ENCODE measurements around the gene OR52E2. TPM values are rescaled to one million over a fixed set of nuclear protein-coding genes. Genes with fewer than 3 reads are reported as not detected.

Gene OR52E2
- total RNA-seq, 4 donors from 2014 or later = not detected

DNA sequence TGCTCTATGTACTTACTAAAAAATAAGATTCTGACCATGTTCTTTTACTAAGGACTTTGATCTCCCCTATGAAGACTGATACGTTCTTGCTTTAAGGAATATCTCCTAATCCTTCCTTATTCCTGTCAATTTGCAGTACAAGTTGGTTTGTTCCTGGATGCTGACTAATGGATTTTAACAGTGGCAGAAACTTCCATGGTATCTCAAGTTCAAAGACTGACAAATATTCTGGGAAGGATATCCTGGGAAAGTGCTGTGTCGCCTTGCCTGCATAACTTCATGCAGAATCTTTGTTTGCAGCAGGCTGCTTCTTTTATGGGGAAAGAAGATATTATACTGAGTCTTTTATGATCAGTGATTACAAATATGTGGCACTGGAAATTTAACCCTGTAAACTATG is 21.5 kb downstream of the OR52E2 start:
- intact Hi-C loops (cut with DNase I) = no loop called here
- 65 to 69% methylated on average over 2 of the region's 2 CpGs for WGBS, 2 donors
- H3K4me1 ChIP-seq = no peaks in the 10 kb centered on the region

GRCh38 chr11:5036669-5037068 is 22.8 kb downstream of the OR52E2 start:
- no peaks in the 10 kb centered on the region for H3K36me3 ChIP-seq
- WGBS, 2 donors = 79 to 83% methylated on average over 2 of the region's 2 CpGs
- TF ChIP-seq CTCF (IDR thresholded peaks at IDR 0.05) (no peak), POLR2A (IDR thresholded peaks at IDR 0.05) (no peak)
- no peak overlapping the region for H3K4me3 ChIP-seq (replicated peaks in 1 of 3)
- H3K27ac ChIP-seq = no peak overlapping the region
- DNase-seq = no peak
- H3K4me1 ChIP-seq = no peaks in the 10 kb centered on the region
- no peaks in the 10 kb centered on the region for H3K9me3 ChIP-seq
- H3K27me3 ChIP-seq = no peaks in the 10 kb centered on the region
- intact Hi-C loops (cut with DNase I) = no loop called here

More for the DNA sequence above, 21.5 kb downstream of the OR52E2 start:
- H3K9me3 ChIP-seq = no peaks in the 10 kb centered on the region
- H3K27me3 ChIP-seq = no peaks in the 10 kb centered on the region
- no peak overlapping the region for H3K4me3 ChIP-seq (replicated peaks in 1 of 3)
- no peak for TF ChIP-seq CTCF (IDR thresholded peaks at IDR 0.05)
- no peak for TF ChIP-seq POLR2A (IDR thresholded peaks at IDR 0.05)
- no peaks in the 10 kb centered on the region for H3K36me3 ChIP-seq
- DNase-seq = no peak
- H3K27ac ChIP-seq = no peak overlapping the region

DNA sequence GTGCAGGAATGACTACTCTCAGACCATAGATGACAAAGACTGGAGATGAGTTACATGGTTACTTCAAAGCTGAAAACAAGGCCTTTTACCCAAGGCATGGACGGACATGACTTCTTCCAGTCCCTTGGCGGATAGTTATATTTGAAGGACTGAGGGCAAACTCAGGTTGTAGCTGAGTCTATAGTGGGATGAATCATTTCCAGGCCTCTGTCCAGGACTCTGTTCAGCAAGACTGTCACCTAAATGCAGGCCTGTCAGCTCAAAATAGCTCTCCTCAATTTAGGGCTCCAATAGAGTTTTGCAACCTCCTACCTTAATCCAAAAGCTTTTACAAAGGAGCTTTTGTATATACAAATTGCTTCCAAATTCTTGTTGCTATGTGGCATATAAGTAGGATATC is 37.4 kb downstream of the OR52E2 start:
- no peaks in the 10 kb centered on the region for H3K27me3 ChIP-seq
- TF ChIP-seq CTCF (IDR thresholded peaks at IDR 0.05) = no peak
- TF ChIP-seq POLR2A (IDR thresholded peaks at IDR 0.05) = no peak
- 95 to 100% methylated on average over 2 of the region's 2 CpGs for WGBS, 2 donors
- H3K36me3 ChIP-seq = no peaks in the 10 kb centered on the region
- H3K4me3 ChIP-seq (replicated peaks in 1 of 3) = no peak overlapping the region
- H3K4me1 ChIP-seq = no peaks in the 10 kb centered on the region
- intact Hi-C loops (cut with DNase I) = no loop called here
- no peaks in the 10 kb centered on the region for H3K9me3 ChIP-seq
- DNase-seq = no peak
- no peak overlapping the region for H3K27ac ChIP-seq

- Histone ChIP-seq H3K36me3 (no peaks in the 10 kb centered on the region), H3K27me3 (no peaks in the 10 kb centered on the region), H3K4me3 (replicated peaks in 1 of 3) (no peak overlapping the region), H3K4me1 (no peaks in the 10 kb centered on the region), H3K27ac (no peak overlapping the region), H3K9me3 (no peaks in the 10 kb centered on the region)
- intact Hi-C loops (cut with DNase I) = no loop called here
- TF ChIP-seq POLR2A (IDR thresholded peaks at IDR 0.05) (no peak), CTCF (IDR thresholded peaks at IDR 0.05) (no peak)
- no peak for DNase-seq
- whole genome bisulfite sequencing, 2 donors = 84 to 86% methylated on average over 1 of the region's 1 CpG
Measured at GRCh38 chr11:5013012-5013411, 46.4 kb downstream of the OR52E2 start.

- no peak overlapping the region for H3K27ac ChIP-seq
- no peaks in the 10 kb centered on the region for H3K9me3 ChIP-seq
- no peak for DNase-seq
- H3K27me3 ChIP-seq = no peaks in the 10 kb centered on the region
- TF ChIP-seq POLR2A (IDR thresholded peaks at IDR 0.05) (no peak), CTCF (IDR thresholded peaks at IDR 0.05) (no peak)
- no peak overlapping the region for H3K4me3 ChIP-seq (replicated peaks in 1 of 3)
- 82 to 83% methylated on average over 8 of the region's 8 CpGs for WGBS, 2 donors
- intact Hi-C loops (cut with DNase I) = no loop called here
- no peaks in the 10 kb centered on the region for H3K36me3 ChIP-seq
- no peaks in the 10 kb centered on the region for H3K4me1 ChIP-seq
Measured at GRCh38 chr11:5011254-5011653, 48.2 kb downstream of the OR52E2 start.

Other genes with a start within 250 kb of the OR52E2 start
- gene OR51F2, start 238.3 kb downstream of the OR52E2 start, total RNA-seq = not detected
- gene OR51S1, start 210.4 kb downstream of the OR52E2 start, total RNA-seq = under 1 TPM in 1 of 4 donors, not detected in 3; 0.27 TPM
- not detected for gene OR51T1, start 177.7 kb downstream of the OR52E2 start, total RNA-seq
- gene OR51A7, start 155.8 kb downstream of the OR52E2 start, total RNA-seq = not detected
- gene OR51G2, start 140.3 kb downstream of the OR52E2 start, total RNA-seq = not detected
- not detected for gene OR51G1, start 135.3 kb downstream of the OR52E2 start, total RNA-seq
- not detected for gene OR51A4, start 112.0 kb downstream of the OR52E2 start, total RNA-seq
- not detected for gene OR51A2, start 103.9 kb downstream of the OR52E2 start, total RNA-seq
- not detected for gene OR51L1, start 64.8 kb downstream of the OR52E2 start, total RNA-seq
- not detected for gene OR52J3, start 13.1 kb downstream of the OR52E2 start, total RNA-seq
- not detected for gene OR52E1, start 9.9 kb upstream of the OR52E2 start, total RNA-seq
- not detected for gene OR52A5, start 78.7 kb upstream of the OR52E2 start, total RNA-seq
- not detected for gene OR52A1, start 95.1 kb upstream of the OR52E2 start, total RNA-seq
- gene OR51V1, start 141.1 kb upstream of the OR52E2 start, total RNA-seq = not detected
- gene HBB, start 167.4 kb upstream of the OR52E2 start, total RNA-seq = 100 to 1,000 TPM in 2 of 4 donors, 10 to 100 TPM in 1, 1 to 10 TPM in 1; 2.5 to 214 (median 107) TPM
- gene HBD, start 174.9 kb upstream of the OR52E2 start, total RNA-seq = 1 to 10 TPM in 1 of 4 donors, not detected in 3; 1.0 TPM
- gene HBG1, start 190.2 kb upstream of the OR52E2 start, total RNA-seq = not detected
- not detected for gene HBG2, start 195.2 kb upstream of the OR52E2 start, total RNA-seq
- 1 to 10 TPM in 1 of 4 donors, not detected in 3; 1.2 TPM for gene HBE1, start 210.3 kb upstream of the OR52E2 start, total RNA-seq
- not detected for gene OR51B4, start 242.3 kb upstream of the OR52E2 start, total RNA-seq